ENCODE measurements around the gene TFAM. TPM values are rescaled to one million over a fixed set of nuclear protein-coding genes. Genes with fewer than 3 reads are reported as not detected.

TFAM gene
- polyA plus RNA-seq, 1 donor (not counting 4 experiments of a cell fraction or from before 2014, with no cell fraction given): 25.1 TPM

- TF ChIP-seq EZH2 (IDR thresholded peaks at IDR 0.05; ENCODE audit: low read length) (no peak), CTCF (optimal IDR thresholded peaks at IDR 0.05 in 1 of 3, IDR thresholded peaks at IDR 0.05 in 1 of 3, conservative IDR thresholded peaks at IDR 0.05 in 1 of 3; ENCODE audit: extremely low read depth in 1 of 3, insufficient read depth in 2 of 3, low read length in 3 of 3) (no peak)
- H3K27ac ChIP-seq (ENCODE audit: control insufficient read depth, insufficient read depth, low read length): no peak overlapping the region
- H3K4me3 ChIP-seq (ENCODE audit: control insufficient read depth in 2 of 3, extremely low read depth in 1 of 3, insufficient read depth in 2 of 3, low read depth in 1 of 3, low read length in 3 of 3): no peak overlapping the region
- H3K79me2 ChIP-seq (ENCODE audit: control insufficient read depth, insufficient read depth, low read length): no peaks in the 10 kb centered on the region
- FAIRE-seq (no peak), DNase-seq (ENCODE audit: low read depth, low spot score) (no peak)
- H3K9ac ChIP-seq (ENCODE audit: control insufficient read depth, extremely low read depth, insufficient read depth, low read length): no peak overlapping the region
- H3K9me1 ChIP-seq (ENCODE audit: control insufficient read depth, extremely low read depth, insufficient read depth, low read length): no peaks in the 10 kb centered on the region
- dilution Hi-C loops (cut with MboI; ENCODE audit: extremely low pct_ligation_motif_present, low sequenced_read_pairs): no loop called here
- no peaks in the 10 kb centered on the region for H3K27me3 ChIP-seq (ENCODE audit: control insufficient read depth, extremely low read depth, insufficient read depth, low read length)
- no peaks in the 10 kb centered on the region for H3K9me3 ChIP-seq (ENCODE audit: control insufficient read depth, low read depth, low read length)
- H2AFZ ChIP-seq (ENCODE audit: control insufficient read depth, low read length): no peak overlapping the region
- peaks cover 21% of the 10 kb centered on the region for H3K4me1 ChIP-seq (ENCODE audit: control insufficient read depth, extremely low read depth, insufficient read depth, low read length)
- no peaks in the 10 kb centered on the region for H3K36me3 ChIP-seq (ENCODE audit: control insufficient read depth in 2 of 2, extremely low read depth in 1 of 2, insufficient read depth in 2 of 2, low read length in 2 of 2)
- H3K4me2 ChIP-seq (ENCODE audit: control insufficient read depth, extremely low read depth, insufficient read depth, low read depth, low read length): no peak overlapping the region
- H4K20me1 ChIP-seq (ENCODE audit: control insufficient read depth, extremely low read depth, insufficient read depth, low read length): no peaks in the 10 kb centered on the region
Measured at GRCh38 chr10:58431903-58432302, 46.7 kb downstream of the TFAM start.

DNA sequence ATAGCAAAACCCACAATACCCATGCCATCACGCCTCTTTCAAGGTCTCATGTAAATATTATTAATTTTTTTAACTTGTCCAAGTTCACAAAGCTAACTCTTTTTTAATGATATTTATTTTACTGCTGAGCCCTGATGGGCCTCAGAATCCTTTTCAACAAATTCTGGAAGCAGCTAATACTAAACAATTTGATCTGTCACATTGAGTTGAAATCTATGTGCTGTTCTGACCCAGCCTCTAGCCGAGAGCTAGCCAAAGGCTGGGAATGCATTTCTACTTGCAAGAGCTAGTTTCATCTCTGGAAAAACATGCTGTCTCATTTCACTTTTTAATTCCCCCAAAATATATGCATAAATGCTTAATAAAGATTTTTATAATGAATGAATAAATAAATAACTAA is 47.9 kb downstream of the TFAM start:
- no peak overlapping the region for H2AFZ ChIP-seq (ENCODE audit: control insufficient read depth, low read length)
- H3K9me1 ChIP-seq (ENCODE audit: control insufficient read depth, extremely low read depth, insufficient read depth, low read length): no peaks in the 10 kb centered on the region
- dilution Hi-C loops (cut with MboI; ENCODE audit: extremely low pct_ligation_motif_present, low sequenced_read_pairs): no loop called here
- no peaks in the 10 kb centered on the region for H3K27me3 ChIP-seq (ENCODE audit: control insufficient read depth, extremely low read depth, insufficient read depth, low read length)
- no peak for DNase-seq (ENCODE audit: low read depth, low spot score)
- no peaks in the 10 kb centered on the region for H3K79me2 ChIP-seq (ENCODE audit: control insufficient read depth, insufficient read depth, low read length)
- H3K4me3 ChIP-seq (ENCODE audit: control insufficient read depth in 2 of 3, extremely low read depth in 1 of 3, insufficient read depth in 2 of 3, low read depth in 1 of 3, low read length in 3 of 3): no peak overlapping the region
- no peak overlapping the region for H3K27ac ChIP-seq (ENCODE audit: control insufficient read depth, insufficient read depth, low read length)
- no peak overlapping the region for H3K4me2 ChIP-seq (ENCODE audit: control insufficient read depth, extremely low read depth, insufficient read depth, low read depth, low read length)
- H3K4me1 ChIP-seq (ENCODE audit: control insufficient read depth, extremely low read depth, insufficient read depth, low read length): peaks cover 33% of the 10 kb centered on the region
- no peaks in the 10 kb centered on the region for H3K36me3 ChIP-seq (ENCODE audit: control insufficient read depth in 2 of 2, extremely low read depth in 1 of 2, insufficient read depth in 2 of 2, low read length in 2 of 2)
- H4K20me1 ChIP-seq (ENCODE audit: control insufficient read depth, extremely low read depth, insufficient read depth, low read length): no peaks in the 10 kb centered on the region
- FAIRE-seq: no peak
- H3K9me3 ChIP-seq (ENCODE audit: control insufficient read depth, low read depth, low read length): no peaks in the 10 kb centered on the region
- TF ChIP-seq CTCF (optimal IDR thresholded peaks at IDR 0.05 in 1 of 3, IDR thresholded peaks at IDR 0.05 in 1 of 3, conservative IDR thresholded peaks at IDR 0.05 in 1 of 3; ENCODE audit: extremely low read depth in 1 of 3, insufficient read depth in 2 of 3, low read length in 3 of 3) (no peak), EZH2 (IDR thresholded peaks at IDR 0.05; ENCODE audit: low read length) (no peak)
- H3K9ac ChIP-seq (ENCODE audit: control insufficient read depth, extremely low read depth, insufficient read depth, low read length): no peak overlapping the region

Measured in keratinocyte (primary cell).